ENCODE data around the gene SUSD4.
"Not testable (repeated sequence)": the region's sequence is repeated elsewhere in the genome, so short reads cannot be mapped to it uniquely, and the experiment has no call there.

SUSD4 gene

DNA sequence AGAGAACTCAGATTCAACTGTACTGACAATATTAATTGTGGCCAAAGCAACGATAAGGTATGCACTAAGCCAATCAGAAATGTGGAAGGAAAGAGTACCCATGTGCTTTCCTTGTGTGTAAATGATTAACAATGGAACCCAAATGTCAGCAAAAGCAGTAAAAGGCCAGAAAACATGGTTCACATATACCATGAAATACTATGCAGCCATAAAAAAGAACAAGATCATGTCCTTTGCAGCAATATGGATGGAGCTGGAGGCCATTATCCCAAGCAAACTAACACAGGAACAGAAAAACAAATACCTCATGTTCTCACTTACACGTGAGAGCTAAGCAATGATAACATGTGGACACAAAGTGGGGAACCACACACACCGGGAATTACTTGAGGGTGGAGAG, 78.5 kb downstream of the SUSD4 start:
- no peak for DNase-seq

DNA sequence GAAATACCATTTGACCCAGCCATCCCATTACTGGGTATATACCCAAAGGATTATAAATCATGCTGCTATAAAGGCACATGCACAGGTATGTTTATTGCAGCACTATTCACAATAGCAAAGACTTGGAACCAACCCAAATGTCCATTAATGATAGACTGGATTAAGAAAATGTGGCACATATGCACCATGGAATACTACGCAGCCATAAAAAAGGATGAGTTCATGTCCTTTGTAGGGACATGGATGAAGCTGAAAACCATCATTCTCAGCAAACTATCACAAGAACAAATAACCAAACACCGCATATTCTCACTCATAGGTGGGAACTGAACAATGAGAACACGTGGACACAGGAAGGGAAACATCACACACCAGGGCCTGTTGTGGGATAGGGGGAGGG, 80.3 kb downstream of the SUSD4 start:
- DNase-seq, result not testable (repeated sequence)

DNA sequence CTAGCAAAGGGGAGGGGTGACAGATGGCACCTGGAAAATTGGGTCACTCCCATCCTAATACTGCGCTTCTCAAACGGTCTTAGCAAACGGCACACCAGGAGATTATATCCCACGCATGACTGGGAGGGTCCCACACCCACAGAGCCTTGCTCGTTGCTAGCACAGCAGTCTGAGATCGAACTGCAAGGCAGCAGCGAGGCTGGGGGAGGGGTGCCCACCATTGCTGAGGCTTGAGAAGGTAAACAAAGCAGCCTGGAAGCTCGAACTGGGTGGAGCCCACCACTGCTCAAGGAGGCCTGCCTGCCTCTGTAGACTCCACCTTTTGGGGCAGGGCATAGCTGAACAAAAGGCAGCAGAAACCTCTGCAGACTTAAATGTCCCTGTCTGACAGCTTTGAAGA, 85.7 kb downstream of the SUSD4 start:
- not testable (repeated sequence) for DNase-seq

DNA sequence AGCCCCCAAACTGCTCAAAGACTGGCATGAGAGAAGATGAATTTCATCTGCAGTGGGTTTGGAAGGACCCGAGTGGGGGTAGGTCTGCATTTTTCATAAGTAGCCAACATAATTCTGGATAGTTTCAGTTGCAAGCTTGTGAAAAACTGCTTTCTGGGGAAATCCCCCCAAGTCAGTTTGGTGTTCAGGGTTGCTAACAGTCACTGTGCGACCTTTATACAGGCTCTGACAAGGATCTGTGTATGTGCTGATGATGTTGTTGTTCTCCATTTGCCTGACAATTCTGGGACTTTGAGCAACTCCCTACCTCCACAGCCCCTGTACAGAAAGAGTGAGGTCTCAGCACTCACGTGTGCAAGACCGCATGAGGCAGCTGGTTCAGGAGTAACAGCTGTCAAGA, 87.9 kb downstream of the SUSD4 start:
- no peak for DNase-seq

DNA sequence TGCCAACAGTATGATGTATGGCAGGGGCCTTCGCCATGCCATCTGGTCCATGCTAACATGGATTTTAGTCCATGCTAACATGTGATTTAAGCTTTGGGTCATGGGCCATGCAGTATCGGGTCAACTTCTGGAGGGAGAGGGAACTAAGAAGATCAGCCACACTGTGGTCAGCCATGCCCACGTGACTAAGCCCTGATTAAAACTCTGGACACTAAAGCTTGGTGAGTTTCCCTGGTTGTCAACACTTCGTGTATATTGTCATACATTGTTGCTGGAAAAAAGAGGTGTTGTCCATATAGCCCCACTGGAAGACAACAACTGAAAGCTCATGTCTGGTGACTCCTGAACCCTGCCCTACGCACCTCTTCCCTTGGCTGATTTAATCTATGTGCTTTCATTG, 90.5 kb downstream of the SUSD4 start:
- no peak for DNase-seq

DNA sequence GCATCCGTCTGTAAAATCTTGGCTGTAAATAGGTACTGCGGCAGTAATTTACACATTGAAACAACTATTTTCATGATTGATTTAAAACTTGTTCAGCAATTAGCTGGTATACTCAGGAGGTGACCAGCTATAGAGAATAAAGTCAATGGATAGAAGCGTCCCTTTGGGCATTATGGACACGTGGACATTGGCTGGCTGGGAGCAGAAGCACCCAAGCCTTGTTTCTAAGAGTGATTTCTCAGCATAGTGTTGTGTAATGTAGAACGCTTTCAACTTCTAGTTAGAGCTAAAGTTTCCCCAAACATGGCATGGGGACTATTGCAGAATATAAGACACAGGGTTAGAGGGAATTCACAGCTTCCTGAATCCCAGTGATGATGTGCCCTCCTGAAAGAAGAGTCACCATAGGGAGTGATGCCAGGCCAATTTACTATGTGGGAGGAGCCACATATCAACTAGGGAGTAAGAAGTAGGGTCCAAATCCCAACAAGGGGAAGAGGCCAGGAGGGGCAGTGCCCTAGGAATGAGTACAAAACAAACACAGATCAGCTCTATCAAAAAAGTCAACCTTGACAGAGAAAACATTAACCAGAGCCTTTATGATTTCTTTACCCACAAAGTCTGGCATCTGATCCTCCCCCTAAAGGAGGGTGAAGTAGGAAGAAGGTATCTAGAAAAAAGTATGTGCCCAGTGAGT, 92.7 kb downstream of the SUSD4 start:
- DNase-seq, result no peak

DNA sequence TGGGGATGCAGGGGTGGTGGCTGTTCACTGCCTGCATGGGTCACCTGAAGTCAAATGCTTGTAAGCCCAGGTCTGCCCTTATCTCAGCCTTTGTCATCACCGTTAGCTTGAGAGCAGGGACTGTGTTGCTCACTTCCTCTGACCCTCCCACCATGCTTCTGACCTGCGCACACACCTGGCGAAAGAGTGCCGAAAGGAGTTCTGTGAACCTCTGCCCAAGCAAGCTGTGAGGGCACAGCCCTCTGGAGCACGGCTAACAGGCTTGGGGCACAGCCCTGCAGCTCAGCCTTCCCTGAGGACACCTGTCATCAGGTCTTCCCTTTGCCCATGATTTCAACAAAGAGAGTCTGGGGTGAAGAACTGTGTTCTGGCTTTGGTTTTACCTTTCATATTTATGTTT, 93.8 kb downstream of the SUSD4 start:
- no peak for DNase-seq

DNA sequence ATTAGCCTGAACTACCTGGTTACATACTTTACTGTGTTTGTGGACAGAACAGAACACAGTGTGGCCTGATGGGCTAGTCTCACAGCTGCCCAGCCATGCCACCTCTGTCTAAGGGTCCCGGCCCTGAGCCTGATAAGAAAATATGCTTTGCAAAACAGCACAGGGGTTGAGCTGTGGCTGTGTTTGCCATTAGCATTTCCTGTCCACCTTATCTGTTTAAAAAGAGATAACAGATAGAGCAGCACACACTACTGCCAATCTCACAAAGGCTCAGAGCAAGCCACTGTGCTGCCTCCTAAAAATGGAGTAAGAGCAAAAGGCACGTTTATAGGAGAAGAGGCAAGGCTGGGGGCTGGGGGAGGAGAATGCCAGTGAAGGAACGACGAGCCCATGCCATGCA, 95.0 kb downstream of the SUSD4 start:
- peak; percentile 48 for DNase-seq

DNA sequence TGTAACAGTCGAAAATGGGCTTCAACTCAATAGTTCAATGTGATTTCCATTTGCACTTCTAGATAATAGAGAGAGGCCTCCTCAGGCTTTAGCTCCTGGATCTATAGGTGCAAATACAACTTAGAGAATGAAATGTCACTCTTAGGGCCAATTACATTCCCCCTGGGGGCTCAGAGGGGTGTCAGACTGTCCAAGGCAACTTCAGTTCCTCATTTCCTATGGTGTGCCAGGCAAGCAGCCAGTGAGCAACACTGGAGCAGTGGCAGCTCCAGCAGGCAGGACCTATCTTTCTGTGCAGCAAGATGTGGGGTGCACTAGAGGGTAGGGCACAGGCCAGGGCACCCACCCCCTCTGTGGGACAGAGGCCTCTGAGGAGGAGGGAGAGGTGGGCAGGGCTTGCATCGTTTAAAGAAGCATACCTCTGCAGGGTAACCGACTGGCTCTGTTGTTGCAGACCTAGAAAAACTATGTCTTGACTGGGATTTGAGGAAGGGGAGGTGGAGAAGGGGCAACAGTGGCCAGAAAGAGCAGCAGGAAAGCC, 97.3 kb downstream of the SUSD4 start:
- DNase-seq, result peak; percentile 30

DNA sequence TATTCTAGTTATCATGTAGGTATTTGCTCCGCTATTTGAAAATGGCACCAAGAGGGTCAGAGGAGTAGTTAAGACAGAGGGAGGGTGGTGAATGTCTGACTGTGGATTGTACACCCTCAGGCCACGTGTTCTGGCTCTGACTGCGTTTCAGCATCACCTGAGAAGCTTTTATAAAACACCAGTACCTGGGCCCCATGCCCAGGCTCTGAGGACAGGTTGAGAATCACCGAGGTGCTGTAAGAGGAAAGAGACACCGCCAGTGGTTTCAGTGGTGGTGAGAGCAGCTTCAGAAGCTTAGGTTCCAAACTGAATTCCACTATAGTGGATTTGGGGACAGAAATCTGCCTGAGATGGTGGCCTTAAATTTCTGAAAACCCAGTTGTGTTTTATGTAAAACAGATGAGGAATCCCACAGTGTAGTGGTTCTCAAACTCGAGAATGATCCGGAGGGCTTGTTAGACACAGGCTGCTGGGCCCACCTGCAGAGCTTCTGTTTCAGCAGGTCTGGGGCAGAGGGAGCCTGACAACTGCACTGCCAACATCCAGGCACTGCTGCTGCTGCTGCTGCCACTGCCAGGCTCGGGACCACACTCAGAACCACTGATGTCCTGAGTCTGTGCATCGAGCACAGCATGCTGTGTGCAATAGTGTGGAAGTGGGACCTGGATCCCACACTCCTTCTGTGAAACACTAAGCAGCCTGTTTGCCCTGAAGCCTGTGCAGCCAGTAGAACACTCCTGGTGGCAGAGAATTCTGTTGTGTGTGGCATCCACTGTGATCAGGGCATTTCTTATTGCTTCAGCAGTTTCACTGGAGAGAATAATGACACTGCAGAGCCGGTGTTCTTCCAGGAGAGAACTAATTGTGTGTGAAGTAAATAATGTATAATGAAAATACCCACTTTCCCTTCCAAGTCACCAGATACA, 98.7 kb downstream of the SUSD4 start:
- no peak for DNase-seq

DNA sequence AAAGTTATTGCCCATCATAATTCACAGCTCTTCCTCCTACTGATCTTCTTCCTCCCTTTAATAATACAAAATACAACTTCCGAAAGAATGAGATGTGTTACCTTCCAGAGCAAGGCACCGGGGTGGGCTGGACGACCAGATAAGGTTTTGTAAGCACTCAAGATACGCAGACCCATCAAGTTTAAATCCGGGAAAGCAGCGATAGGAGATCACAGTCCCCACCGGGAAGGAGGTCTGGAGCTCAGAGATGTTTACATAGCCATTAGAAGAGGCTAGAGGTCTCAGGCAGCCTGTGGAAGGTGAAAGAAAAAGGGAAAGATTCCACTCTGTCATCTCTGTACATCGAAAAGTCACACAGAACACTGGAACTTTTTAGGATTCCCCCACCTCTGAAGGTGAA, 99.4 kb downstream of the SUSD4 start:
- no peak for DNase-seq

DNA sequence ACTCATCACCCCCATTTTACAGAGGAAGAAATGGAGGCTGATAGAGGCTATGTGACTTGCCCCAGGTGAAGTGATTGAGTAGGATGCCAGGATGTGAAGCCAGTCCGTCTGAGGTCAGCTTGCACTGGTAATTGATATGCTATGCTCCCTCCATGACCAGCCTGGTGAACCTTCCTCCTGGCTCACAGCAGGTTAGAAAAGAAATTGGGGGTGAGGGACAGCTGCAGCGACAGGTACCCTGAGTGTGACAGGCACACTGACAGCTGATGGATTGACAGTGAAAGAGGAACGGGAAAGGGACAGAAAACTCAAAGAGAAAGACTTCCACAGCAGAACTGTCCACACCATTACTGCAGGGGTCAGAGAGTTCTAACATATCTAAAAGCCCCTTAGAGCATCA, 102.1 kb downstream of the SUSD4 start:
- no peak for DNase-seq

DNA sequence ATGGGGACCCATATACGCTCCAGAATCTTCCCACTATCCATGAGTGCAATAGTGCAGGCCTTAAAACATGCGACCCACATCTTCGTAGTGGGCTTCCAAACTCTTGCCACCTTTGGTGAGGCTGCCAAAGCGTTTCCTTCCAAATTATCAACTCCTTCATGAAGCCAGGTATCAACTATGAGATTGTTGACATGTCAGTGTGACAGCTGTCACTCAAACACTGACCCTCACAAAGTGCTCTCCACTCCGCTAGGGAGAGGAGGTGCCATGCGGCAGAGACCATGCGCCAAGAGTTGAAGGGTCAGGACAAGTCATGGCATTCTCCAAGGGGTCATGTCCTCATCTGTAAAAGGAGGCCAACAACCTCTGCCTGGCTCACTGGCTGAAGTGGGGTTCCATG, 103.3 kb downstream of the SUSD4 start:
- no peak for DNase-seq

DNA sequence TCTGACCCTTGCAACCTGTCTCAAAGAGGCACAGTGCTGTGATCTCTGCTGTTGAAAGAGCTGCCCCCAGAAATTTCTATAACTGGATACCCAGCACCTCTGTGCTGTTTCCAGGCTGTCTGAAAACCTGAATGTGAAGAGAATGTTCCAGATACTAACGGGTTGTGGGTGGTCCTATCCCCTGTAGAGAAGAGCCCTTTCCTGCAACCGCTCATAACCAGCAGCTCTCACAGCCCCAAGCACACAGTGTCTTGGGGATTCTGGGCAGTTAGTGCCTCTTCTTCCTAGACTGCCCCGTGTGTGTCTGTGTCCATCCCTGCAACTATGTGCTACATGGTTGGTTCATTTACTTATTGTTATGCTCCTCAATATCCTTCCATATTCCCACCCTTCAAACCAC, 104.5 kb downstream of the SUSD4 start:
- no peak for DNase-seq

DNA sequence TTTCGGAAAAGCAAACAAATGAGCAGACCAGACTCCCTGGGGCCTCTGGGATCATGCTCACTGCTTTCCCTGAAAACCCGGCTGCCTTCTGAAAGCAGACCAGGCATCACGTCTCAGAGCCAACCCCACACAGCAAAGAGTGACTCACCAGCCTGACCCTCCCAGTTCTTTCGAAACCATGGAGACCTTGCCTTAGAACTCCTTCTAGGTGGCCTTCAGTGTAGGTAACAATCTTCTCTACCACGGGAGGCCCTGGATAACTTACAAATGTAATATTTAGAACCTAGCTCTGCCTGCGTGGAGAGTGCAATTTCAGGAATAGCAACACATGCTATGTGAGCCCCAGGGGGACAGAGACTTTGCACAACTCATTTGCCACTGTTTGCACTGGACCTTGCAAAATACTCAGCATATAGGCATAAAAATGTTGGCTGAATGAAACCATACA, 105.2 kb downstream of the SUSD4 start:
- DNase-seq, result no peak

DNA sequence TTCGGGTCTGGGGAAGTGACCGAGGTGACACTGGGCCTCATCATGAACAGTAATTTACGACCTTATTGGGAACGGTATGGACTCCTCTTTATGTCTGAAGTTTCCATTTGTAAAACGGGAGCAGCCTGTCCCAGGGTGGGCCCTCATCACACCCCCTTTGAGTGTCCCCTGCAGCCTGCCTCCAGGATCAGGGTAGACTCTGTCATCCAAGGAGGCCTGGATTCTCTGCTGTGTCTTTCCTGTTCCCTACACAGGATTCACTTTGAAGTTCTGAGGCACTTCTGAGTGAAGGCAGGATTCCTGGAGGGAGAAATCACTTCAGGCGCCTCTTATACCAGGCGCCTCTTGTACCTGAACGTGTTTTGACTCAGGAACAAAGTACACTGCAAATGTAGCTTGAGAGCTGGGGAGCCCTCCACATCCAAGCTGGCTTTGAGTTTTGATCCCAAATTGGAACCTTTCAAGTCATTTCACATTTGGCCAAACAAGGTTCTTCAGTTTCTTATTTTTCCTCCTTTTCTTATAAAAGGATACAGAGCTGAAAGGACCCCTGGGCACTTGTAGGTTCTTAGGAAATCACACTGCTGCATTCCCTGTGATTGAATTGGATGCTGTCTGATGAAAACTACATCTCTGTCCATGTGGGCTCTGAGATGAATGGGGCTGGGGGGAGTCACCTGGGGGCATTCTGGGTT, 106.0 kb downstream of the SUSD4 start:
- DNase-seq, result no peak

DNA sequence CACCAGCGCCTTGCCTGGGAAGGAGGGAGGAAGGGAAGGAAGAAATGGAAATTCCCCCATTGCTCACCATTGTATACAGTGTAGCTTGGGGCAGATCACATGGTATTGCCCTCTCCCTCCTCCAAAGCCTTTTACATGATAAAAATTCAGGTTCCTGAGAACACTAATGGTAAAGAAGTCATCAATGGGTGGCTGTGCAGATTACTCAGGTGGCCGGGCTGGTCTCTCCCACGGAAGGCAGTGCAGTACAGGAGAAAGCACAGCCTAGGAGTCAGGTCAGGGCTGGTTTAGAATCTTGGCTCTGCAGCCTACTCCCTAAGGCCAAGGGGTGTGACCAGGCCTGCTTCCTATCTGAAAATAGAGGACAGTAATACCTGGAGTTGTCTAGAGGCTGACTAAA, 107.9 kb downstream of the SUSD4 start:
- no peak for DNase-seq

DNA sequence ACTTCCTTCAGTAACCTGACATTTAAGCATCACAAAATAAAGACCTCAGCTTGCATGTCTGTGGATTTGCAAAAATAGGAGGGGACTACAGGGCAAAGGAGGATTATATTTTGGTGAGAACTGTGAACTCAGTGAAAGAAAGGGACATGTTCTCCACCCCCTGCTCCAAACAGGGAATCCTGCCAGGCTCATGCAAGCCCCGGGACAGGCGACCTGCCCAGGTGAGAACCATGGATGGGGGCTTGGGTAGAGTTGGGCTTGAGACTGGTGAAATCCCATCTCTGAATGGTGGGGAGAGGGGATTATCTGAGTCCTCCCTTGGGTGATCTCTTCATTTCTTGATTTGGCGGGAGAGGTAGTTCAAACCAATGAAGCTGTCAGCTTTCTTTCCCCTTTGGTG, 110.1 kb downstream of the SUSD4 start:
- no peak for DNase-seq

DNA sequence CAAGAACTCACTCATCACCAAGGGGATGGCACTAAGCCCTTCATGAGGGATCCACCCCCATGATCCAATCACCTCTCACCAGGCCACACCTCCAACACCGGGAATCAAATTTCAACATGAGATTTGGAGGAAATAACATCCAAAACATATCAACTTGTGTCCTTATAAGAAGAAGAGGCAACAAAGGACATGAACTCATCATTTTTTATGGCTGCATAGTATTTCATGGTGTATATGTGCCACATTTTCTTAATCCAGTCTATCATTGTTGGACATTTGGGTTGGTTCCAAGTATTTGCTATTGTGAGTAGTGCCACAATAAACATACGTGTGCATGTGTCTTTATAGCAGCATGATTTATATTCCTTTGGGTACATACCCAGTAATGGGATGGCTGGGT, 112.6 kb downstream of the SUSD4 start:
- not testable (repeated sequence) for DNase-seq

DNA sequence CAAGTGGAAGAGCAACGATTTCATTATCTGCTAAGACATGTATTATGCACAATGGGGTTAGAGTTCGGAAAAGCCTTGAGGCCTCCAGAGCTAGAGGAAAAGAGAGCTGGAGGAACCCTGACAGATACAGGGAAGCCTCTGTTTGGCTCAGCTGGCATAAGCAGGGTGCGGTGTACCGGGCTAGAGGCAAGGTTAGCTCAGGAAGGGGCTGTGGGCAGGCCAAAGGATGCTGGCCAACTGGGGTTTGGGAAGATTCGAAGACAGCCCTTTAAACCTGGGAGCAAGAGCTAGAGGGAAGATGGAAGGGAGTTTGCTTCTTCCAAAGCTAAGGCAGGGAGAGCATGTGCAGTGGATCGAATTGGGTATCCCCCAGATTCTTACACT, 113.4 kb downstream of the SUSD4 start:
- no peak for DNase-seq

DNA sequence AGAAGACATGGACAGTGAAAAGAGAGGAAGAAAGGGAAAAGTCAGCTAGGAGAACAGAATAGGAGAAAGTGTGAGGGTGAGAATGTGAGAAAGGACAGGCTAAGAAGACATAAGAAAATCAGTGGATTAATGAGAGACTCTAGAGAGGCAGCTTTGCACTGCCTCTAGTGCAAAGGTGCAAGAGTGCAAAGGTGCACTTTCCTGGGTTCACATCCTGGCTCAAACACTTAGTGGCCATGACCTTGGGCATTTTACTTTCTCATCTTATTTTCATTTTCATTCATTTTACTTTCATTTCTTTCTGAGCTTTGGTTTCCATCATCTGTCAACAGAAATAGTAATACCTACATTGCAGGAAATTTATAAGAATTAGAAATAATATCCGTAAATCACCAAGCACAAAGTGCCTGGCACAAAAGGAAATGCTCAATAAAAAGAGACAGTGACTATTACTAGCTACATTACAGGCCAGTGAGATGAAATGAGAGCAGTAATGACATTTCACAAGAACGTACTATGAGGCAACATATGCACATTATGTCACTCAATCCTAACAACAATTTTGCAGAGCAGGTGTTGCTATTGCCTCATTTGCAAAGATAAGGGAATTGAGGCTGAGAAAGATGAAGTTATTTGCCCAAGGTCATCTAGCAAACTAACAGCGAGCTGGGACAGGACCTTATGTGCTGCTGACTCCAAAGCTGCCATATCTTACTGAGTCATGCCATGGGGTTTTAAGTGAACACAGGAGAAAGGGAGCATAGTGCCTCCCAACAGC, 113.9 kb downstream of the SUSD4 start:
- DNase-seq, result peak; percentile 49

DNA sequence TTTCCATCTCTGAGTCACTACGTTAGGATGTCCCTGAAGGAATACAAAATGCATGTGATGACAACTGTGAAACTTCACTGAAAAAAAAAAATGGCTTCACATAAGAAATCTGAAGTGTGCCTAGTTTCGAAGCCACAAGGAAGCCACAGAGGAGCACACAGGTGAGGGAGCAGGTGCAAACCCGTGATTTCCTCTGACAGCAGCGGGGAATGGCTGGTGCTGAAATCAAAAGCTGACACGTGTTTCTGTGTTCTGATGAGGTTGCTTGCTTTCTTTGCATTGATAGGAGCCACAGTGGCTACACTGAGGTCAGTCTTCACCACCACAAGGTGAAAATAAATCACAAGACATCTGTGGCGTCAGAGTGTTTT, 115.2 kb downstream of the SUSD4 start:
- DNase-seq, result no peak

Measured in hematopoietic multipotent progenitor cell treated with erythropoietin and hydrocortisone succinate and interleukin-3 and kit ligand, for 4 days (in vitro differentiated cells).